Esophagus muscularis mucosa (tissue), 3 donors: Measurements from ENCODE around the gene OLFM2.

Experiments used
- CTCF ChIP-seq, 3 experiments: fragments of 200-600 bp in 2 of 3; fragments of 450-650 bp in 1 of 3; sonication (generic) in 2 of 3; IDR thresholded peaks; one replicate each; pipeline ENCODE4 v1.5.1; 2017 to 2019; ENCODE audit warnings: antibody characterized with exemption in 3 of 3, mild to moderate bottlenecking in 2 of 3, moderate library complexity in 1 of 3
- EP300 ChIP-seq: sonication (generic); formaldehyde crosslinking; IDR thresholded peaks from one replicate; pipeline ENCODE4 v1.6.1; 2017; ENCODE audit warnings: antibody characterized with exemption

DNA sequence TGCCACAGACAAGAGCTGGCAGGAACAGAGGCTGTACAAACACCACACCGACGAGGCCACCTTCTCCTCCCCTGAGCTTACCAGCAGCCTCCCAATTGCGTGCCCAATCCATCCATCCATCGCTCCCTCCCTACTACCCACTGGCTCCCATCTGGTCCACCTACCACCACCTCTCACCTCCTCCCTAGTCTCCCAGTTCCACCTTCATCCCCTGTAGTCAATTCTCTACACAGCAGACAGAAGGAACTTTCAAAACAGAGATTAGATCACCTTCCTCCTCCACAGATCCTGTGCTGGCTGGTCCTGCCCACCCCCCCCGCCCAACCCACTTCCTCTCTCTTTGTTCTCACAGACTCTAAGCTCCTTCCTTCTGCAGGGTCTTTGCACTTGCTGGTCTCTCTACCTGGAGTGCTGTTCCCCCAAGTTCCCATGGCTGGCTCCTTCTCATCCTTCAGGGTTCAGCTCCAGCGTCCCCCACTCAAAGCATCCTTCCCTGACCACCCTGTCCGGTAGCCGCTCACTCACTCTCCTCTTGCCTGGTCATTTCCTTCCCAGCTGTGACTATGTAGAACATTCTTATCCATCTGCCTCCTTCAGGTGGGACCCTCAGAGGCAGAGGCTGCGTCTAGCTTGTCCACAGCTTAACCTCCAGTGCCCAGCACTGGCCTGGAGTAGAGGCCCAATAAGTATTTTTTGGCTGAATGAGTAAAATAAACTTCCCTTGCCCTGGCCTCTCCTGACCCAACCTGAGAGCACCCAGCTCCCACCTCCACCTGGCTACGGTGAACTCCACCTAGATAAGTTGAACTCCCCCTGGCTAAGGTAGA lies 78.2 kb downstream of the OLFM2 start:
- no peak for TF ChIP-seq CTCF (IDR thresholded peaks at IDR 0.05)
- TF ChIP-seq EP300, result no peak
